ENCODE data around the gene TTC16. TPM values are rescaled to one million over a fixed set of nuclear protein-coding genes. Genes with fewer than 3 reads are reported as not detected.

TTC16 gene
- total and polyA plus RNA-seq, 2 donors (not counting 1 experiment from before 2014, with no cell fraction given), result 0.25 TPM; not detected in 1

GRCh38 chr9:127714020-127714750, 1.7 kb upstream of the TTC16 start:
- intact Hi-C loops (cut with micrococcal nuclease), result no loop called here
- peaks cover 9 to 16% of the 10 kb centered on the region in 2 donors for H3K4me1 ChIP-seq (ENCODE audit: control insufficient read depth in 2 of 2, insufficient read depth in 2 of 2, low read length in 2 of 2)
- CTCF ChIA-PET, result no interaction called here

More at GRCh38 chr9:127714020-127714750, 1.7 kb upstream of the TTC16 start:
- Mint-ChIP-seq H3K9me3 (ENCODE audit: insufficient read depth) (no peaks in the 10 kb centered on the region), H3K4me3 (peak overlapping the region; percentile 82), H3K27ac (peak overlapping the region; percentile 32), H3K4me1 (peaks cover 21% of the 10 kb centered on the region), H3K27me3 (no peaks in the 10 kb centered on the region)
- H4K20me1 ChIP-seq (ENCODE audit: control insufficient read depth, insufficient read depth, low read length, poor library complexity, severe bottlenecking), result no peaks in the 10 kb centered on the region
- no peak overlapping the region for H3K9ac ChIP-seq (ENCODE audit: low read length)
- H3K9me3 ChIP-seq (ENCODE audit: control extremely low read depth in 1 of 3, control insufficient read depth in 2 of 3, insufficient read depth in 1 of 3, low read length in 2 of 3), result no peaks in the 10 kb centered on the region
- POLR2A ChIA-PET, result no interaction called here
- H3K4me3 ChIP-seq (ENCODE audit: control extremely low read depth in 1 of 5, extremely low read depth in 1 of 5, insufficient read depth in 1 of 5, low read depth in 2 of 5, low read length in 4 of 5), result peak overlapping the region in 1 of 5 experiments; percentile 87
- no peaks in the 10 kb centered on the region for H3K27me3 ChIP-seq (replicated peaks in 1 of 4; ENCODE audit: control extremely low read depth in 1 of 4, control insufficient read depth in 3 of 4, insufficient read depth in 4 of 4, low read length in 3 of 4)
- no peak overlapping the region for H3K27ac ChIP-seq (ENCODE audit: low read length in 2 of 2)
- H3K36me3 ChIP-seq (replicated peaks in 1 of 2; ENCODE audit: control extremely low read depth in 1 of 2, control insufficient read depth in 1 of 2, extremely low read depth in 1 of 2, insufficient read depth in 2 of 2, low read length in 1 of 2), result no peaks in the 10 kb centered on the region
- 88% methylated on average over 18 of the region's 19 CpGs for WGBS (ENCODE audit: insufficient coverage)
- ATAC-seq (ENCODE audit: low read depth), result no peak
- no peak overlapping the region for H2AFZ ChIP-seq (ENCODE audit: insufficient read depth, low read depth, low read length, poor library complexity, severe bottlenecking)
- TF ChIP-seq EZH2 (IDR thresholded peaks at IDR 0.05; ENCODE audit: borderline replicate concordance, insufficient read depth, low read depth, low read length, poor library complexity, severe bottlenecking) (no peak), CTCF (IDR thresholded peaks at IDR 0.05) (no peak)
- peak; percentile 13 for DNase-seq
- H3K79me2 ChIP-seq (ENCODE audit: control insufficient read depth, insufficient read depth, low read length), result peaks cover 3% of the 10 kb centered on the region
- peak overlapping the region; percentile 96 for H3K4me2 ChIP-seq (replicated peaks; ENCODE audit: low read depth, low read length, poor library complexity, severe bottlenecking)
